HCT116 (cell line): Measurements from ENCODE around the gene PHF20.

Source experiments
- EZH2 ChIP-seq: fragments of 200-600 bp; sonication (generic); IDR thresholded peaks from 2 replicates; pipeline ENCODE4 v1.6.1; 2017; ENCODE audit warnings: antibody characterized with exemption, mixed run types
- POLR2A ChIP-seq: IDR thresholded peaks from 2 replicates; pipeline ENCODE4 v1.7.0; 2011; ENCODE audit warnings: borderline replicate concordance; ENCODE audit not compliant: insufficient read depth, insufficient read length; ENCODE audit errors: extremely low read depth
- POLR2AphosphoS5 ChIP-seq: IDR thresholded peaks from 2 replicates; pipeline ENCODE4 v1.6.1; 2011; ENCODE audit warnings: mild to moderate bottlenecking, low read depth, low read length, moderate library complexity
- SIN3A ChIP-seq: IDR thresholded peaks from 2 replicates; pipeline ENCODE4 v1.6.1; 2012; ENCODE audit warnings: low read depth
- YY1 ChIP-seq: IDR thresholded peaks from 2 replicates; pipeline ENCODE4 v1.6.1; 2011; ENCODE audit warnings: low read length, low read depth, moderate library complexity, mild to moderate bottlenecking; ENCODE audit not compliant: insufficient replicate concordance; ENCODE audit errors: extremely low read depth
- ZFX ChIP-seq: fragments of 450-650 bp; IDR thresholded peaks from 2 replicates; pipeline ENCODE4 v1.6.1; 2017
- TF ChIP-seq, protein P1 (sequence below), 3 experiments: fragments of 200-600 bp in 1 of 3; sonication (generic) in 1 of 3; IDR thresholded peaks in 2 of 3; conservative IDR thresholded peaks in 1 of 3; 2 replicates each; pipeline ENCODE4 v1.5.1; 2012 to 2017; ENCODE audit warnings: low read depth in 2 of 3, low read length in 2 of 3, antibody characterized with exemption in 1 of 3, borderline replicate concordance in 1 of 3, control low read depth in 1 of 3, mild to moderate bottlenecking in 1 of 3, mixed read lengths in 1 of 3, mixed run types in 1 of 3, moderate library complexity in 1 of 3; ENCODE audit not compliant: insufficient read depth in 1 of 3

DNA sequence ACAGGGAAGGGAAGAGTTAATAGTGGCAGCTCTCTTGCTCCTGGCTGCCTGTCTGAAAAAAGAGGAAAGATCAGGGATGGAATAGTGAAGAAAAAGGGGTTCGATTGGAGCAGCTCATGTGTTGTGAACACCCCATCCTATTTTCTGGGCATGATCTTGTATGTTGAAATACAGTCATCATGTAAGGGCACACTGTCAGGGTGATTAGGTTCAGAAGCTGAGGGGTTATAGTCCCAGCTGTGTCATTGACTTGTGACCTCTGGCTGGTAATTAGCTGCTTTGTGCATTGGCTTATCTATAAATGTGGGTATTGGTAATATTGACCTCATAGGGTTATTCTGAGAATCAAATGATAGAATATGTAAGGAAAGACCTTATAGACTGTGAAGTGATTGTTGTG lies 30.1 kb downstream of the PHF20 start:
- no peak for TF ChIP-seq POLR2AphosphoS5
- TF ChIP-seq, protein P1, sequence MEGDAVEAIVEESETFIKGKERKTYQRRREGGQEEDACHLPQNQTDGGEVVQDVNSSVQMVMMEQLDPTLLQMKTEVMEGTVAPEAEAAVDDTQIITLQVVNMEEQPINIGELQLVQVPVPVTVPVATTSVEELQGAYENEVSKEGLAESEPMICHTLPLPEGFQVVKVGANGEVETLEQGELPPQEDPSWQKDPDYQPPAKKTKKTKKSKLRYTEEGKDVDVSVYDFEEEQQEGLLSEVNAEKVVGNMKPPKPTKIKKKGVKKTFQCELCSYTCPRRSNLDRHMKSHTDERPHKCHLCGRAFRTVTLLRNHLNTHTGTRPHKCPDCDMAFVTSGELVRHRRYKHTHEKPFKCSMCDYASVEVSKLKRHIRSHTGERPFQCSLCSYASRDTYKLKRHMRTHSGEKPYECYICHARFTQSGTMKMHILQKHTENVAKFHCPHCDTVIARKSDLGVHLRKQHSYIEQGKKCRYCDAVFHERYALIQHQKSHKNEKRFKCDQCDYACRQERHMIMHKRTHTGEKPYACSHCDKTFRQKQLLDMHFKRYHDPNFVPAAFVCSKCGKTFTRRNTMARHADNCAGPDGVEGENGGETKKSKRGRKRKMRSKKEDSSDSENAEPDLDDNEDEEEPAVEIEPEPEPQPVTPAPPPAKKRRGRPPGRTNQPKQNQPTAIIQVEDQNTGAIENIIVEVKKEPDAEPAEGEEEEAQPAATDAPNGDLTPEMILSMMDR (IDR thresholded peaks at IDR 0.05 in 2 of 3, conservative IDR thresholded peaks at IDR 0.05 in 1 of 3; ENCODE audit: borderline replicate concordance in 1 of 3, insufficient read depth in 1 of 3, low read depth in 2 of 3, low read length in 2 of 3): no peak
- TF ChIP-seq POLR2A: no peak
- no peak for TF ChIP-seq EZH2
- TF ChIP-seq YY1: no peak
- TF ChIP-seq SIN3A: no peak
- no peak for TF ChIP-seq ZFX
